Ascending aorta (tissue), 2 donors: ENCODE measurements around the gene VSIG10L2. TPM values are rescaled to one million over a fixed set of nuclear protein-coding genes. Genes with fewer than 3 reads are reported as not detected.

Experiments used
- DNase-seq, 2 donors: peaks; one replicate each; pipeline ENCODE4 v3.0.0-alpha.2; 2019; ENCODE audit warnings: low spot score in 2 of 2
- H3K27ac ChIP-seq, 2 donors: fragments of 200-600 bp; sonication (generic); one replicate each; pipeline ENCODE4 v1.5.1; 2016 to 2017; ENCODE audit warnings: mild to moderate bottlenecking in 1 of 2
- H3K27me3 ChIP-seq: fragments of 200-600 bp; sonication (generic); one replicate; pipeline ENCODE4 v1.5.1; 2017
- H3K36me3 ChIP-seq, 2 donors: fragments of 200-600 bp; sonication (generic); one replicate each; pipeline ENCODE4 v1.5.1; 2016
- H3K4me1 ChIP-seq, 2 donors: fragments of 200-600 bp; sonication (generic); one replicate each; pipeline ENCODE4 v1.5.1; 2016 to 2017; ENCODE audit warnings: mild to moderate bottlenecking in 1 of 2
- H3K4me3 ChIP-seq, 2 donors: fragments of 200-600 bp; sonication (generic); one replicate each; pipeline ENCODE4 v1.5.1; 2016 to 2017; ENCODE audit warnings: mild to moderate bottlenecking in 1 of 2
- H3K9me3 ChIP-seq, 2 donors: fragments of 200-600 bp; sonication (generic); one replicate each; pipeline ENCODE4 v1.5.1; 2016
- intact Hi-C: fragments of 100-400 bp; cut with DNase I; formaldehyde crosslinking; loops from one replicate; pipeline ENCODE4 v1.15.1; 2023
- total RNA-seq: library from RNA; depleted of rRNA; stranded (reverse); fragments of >200 nt; gene quantifications from one replicate; pipeline ENCODE4 v1.1.0, GENCODE V29; 2016
- TF ChIP-seq, protein P1 (sequence below), 3 experiments: fragments of 200-600 bp in 2 of 3; fragments of 450-650 bp in 1 of 3; sonication (generic) in 2 of 3; IDR thresholded peaks; one replicate each; pipeline ENCODE4 v1.5.1; 2016 to 2019; ENCODE audit warnings: antibody characterized with exemption in 3 of 3, mild to moderate bottlenecking in 1 of 3, moderate library complexity in 1 of 3

Gene VSIG10L2
- total RNA-seq, 1 donor from 2014 or later: not detected

GRCh38 chr11:125945011-125945796, 640 bp upstream of the VSIG10L2 start:
- Histone ChIP-seq H3K9me3 (no peaks in the 10 kb centered on the region), H3K4me3 (no peak overlapping the region), H3K4me1 (no peaks in the 10 kb centered on the region), H3K27ac (no peak overlapping the region), H3K27me3 (no peaks in the 10 kb centered on the region), H3K36me3 (no peaks in the 10 kb centered on the region)
- DNase-seq: no peak
- TF ChIP-seq, protein P1, sequence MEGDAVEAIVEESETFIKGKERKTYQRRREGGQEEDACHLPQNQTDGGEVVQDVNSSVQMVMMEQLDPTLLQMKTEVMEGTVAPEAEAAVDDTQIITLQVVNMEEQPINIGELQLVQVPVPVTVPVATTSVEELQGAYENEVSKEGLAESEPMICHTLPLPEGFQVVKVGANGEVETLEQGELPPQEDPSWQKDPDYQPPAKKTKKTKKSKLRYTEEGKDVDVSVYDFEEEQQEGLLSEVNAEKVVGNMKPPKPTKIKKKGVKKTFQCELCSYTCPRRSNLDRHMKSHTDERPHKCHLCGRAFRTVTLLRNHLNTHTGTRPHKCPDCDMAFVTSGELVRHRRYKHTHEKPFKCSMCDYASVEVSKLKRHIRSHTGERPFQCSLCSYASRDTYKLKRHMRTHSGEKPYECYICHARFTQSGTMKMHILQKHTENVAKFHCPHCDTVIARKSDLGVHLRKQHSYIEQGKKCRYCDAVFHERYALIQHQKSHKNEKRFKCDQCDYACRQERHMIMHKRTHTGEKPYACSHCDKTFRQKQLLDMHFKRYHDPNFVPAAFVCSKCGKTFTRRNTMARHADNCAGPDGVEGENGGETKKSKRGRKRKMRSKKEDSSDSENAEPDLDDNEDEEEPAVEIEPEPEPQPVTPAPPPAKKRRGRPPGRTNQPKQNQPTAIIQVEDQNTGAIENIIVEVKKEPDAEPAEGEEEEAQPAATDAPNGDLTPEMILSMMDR (IDR thresholded peaks at IDR 0.05): no peak
- intact Hi-C loops: no loop called here

DNA sequence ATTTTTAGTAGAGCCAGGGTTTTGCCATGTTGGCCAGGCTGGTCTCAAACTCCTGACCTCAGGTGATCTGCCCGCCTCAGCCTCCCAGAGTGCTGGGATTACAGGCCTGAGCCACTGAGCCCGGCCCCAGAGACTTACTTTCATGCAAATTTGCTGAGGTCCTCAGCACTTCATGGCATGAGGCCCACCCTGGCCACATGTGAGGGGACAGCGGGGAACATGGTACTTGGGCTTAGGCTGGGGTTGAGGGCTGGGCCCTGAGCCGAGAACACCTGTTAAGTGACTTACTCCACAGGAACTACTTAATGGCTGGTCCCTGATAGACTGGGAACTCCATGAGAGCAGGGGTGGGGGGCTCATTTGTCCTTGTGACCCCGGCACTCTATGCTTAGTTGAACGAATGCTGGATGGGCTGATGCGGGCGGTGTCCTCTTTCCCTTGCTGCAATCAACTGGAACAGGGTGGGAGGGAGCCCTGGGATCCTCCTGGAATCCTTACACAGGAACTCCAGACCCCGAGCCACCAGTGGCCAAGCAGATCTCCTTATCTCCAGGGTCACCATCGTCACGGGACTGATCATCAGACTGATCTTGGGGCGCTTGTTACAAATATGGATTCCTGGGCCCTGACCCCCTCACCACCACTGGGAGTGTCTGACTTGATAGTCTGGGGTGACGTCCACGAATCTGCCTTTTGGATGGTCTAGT, 1.0 kb downstream of the VSIG10L2 start:
- Histone ChIP-seq H3K4me1 (no peaks in the 10 kb centered on the region), H3K27me3 (no peaks in the 10 kb centered on the region), H3K36me3 (no peaks in the 10 kb centered on the region), H3K9me3 (no peaks in the 10 kb centered on the region), H3K27ac (no peak overlapping the region), H3K4me3 (no peak overlapping the region)
- no peak for DNase-seq
- TF ChIP-seq, protein P1 (IDR thresholded peaks at IDR 0.05): no peak
- intact Hi-C loops: no loop called here

GRCh38 chr11:125947419-125948277, 1.8 kb downstream of the VSIG10L2 start:
- H3K36me3 ChIP-seq: no peaks in the 10 kb centered on the region
- no peaks in the 10 kb centered on the region for H3K9me3 ChIP-seq
- TF ChIP-seq, protein P1 (IDR thresholded peaks at IDR 0.05): no peak
- H3K27ac ChIP-seq: no peak overlapping the region
- no peak for DNase-seq
- no peak overlapping the region for H3K4me3 ChIP-seq
- intact Hi-C loops: no loop called here
- no peaks in the 10 kb centered on the region for H3K27me3 ChIP-seq
- H3K4me1 ChIP-seq: no peaks in the 10 kb centered on the region

- TF ChIP-seq, protein P1 (IDR thresholded peaks at IDR 0.05): no peak
- no peak for DNase-seq
- intact Hi-C loops: no loop called here
Measured at GRCh38 chr11:125948278-125949051, 2.6 kb downstream of the VSIG10L2 start.

More at GRCh38 chr11:125948278-125949051, 2.6 kb downstream of the VSIG10L2 start:
- Histone ChIP-seq H3K9me3 (no peaks in the 10 kb centered on the region), H3K4me3 (no peak overlapping the region), H3K36me3 (no peaks in the 10 kb centered on the region), H3K27me3 (no peaks in the 10 kb centered on the region), H3K27ac (no peak overlapping the region), H3K4me1 (no peaks in the 10 kb centered on the region)
